Superior temporal gyrus (tissue), 1 donor: Measurements from ENCODE around the gene CYB5RL.
"Not testable (repeated sequence)": the region's sequence is repeated elsewhere in the genome, so short reads cannot be mapped to it uniquely, and the experiment has no call there.

ENCODE experiments used
- DNase-seq: peaks from one replicate; pipeline ENCODE4 v3.0.0-alpha.2; 2016; ENCODE audit errors: extremely low spot score

CYB5RL gene

DNA sequence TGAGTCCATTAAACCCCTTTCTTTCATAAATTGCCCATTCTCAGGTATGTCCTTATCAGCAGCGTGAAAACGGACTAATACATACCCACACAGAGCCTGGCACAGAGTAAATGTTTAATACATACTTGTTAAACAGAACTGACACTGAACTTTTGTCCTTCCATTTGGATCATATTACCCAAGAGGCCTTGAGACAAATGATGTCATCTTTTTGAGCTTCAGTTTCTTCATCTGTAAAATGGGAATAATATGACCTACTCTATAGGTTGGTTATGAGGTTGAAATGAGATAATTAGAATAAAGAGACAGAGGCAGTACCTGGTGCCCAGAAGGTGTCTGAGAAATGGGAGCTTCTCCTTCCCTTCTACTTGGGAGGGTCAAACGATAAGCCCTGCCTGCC is 13.8 kb downstream of the CYB5RL start:
- DNase-seq: no peak

GRCh38 chr1:54180701-54181360 is 19.0 kb downstream of the CYB5RL start:
- DNase-seq: no peak

- no peak for DNase-seq
Measured at GRCh38 chr1:54178296-54179070, 21.3 kb downstream of the CYB5RL start.

- no peak for DNase-seq
Measured at GRCh38 chr1:54177726-54178125, 22.1 kb downstream of the CYB5RL start.

DNA sequence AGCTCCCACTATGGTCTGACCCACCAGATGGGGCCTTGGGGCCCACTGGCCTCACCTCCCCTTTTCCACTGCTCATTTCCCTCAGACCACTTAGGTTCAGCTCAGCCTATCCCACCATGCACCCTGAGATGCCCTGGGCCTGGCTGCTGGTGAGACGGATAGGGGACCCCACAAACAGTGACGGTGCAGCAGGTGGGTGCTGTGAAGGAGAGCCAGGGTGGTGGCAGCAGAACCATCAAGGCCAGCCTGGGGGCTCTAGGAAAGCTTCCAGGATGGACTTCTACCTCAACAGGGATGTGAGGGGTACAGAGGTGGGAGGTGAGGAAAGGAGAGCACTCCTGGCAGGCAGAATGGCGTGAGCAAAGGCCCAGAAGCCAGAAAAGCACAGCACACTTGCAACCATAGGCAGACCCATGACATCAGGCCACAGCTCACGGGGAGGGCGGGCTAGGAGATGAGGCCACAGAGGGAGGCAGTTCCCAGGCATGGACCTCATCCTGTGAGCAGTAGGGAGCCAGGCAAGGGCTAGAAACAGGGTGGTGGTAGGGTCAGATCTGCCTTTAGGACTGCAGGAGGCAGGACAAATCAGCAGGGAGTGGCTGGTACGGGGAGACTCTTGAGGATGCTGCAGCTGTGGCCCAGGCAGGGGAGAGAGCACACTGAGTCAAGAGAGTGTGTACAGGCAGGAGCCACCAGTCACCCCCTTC is 23.1 kb downstream of the CYB5RL start:
- DNase-seq: no peak

DNA sequence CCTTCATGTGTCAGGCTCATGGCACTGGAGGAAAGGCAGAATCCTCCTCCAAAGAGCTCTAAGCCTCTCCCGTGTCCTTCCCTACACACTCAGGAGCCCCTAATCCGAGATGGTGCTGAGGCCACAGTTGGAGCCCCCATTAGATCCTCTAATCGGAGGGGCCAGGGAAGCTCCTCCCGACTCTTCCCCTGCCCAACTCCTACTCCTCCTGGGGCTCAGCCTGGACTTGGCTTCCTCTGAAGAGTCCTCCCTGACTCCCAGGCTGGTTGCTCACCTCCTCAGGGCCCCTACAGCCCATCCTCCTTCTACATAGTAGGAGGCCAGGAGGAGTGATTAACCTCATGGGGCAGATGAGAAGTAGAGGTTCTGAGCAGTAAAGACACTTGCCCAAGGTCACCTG is 25.7 kb downstream of the CYB5RL start:
- DNase-seq: no peak

GRCh38 chr1:54173681-54174080 is 26.1 kb downstream of the CYB5RL start:
- peak; percentile 57 for DNase-seq

DNA sequence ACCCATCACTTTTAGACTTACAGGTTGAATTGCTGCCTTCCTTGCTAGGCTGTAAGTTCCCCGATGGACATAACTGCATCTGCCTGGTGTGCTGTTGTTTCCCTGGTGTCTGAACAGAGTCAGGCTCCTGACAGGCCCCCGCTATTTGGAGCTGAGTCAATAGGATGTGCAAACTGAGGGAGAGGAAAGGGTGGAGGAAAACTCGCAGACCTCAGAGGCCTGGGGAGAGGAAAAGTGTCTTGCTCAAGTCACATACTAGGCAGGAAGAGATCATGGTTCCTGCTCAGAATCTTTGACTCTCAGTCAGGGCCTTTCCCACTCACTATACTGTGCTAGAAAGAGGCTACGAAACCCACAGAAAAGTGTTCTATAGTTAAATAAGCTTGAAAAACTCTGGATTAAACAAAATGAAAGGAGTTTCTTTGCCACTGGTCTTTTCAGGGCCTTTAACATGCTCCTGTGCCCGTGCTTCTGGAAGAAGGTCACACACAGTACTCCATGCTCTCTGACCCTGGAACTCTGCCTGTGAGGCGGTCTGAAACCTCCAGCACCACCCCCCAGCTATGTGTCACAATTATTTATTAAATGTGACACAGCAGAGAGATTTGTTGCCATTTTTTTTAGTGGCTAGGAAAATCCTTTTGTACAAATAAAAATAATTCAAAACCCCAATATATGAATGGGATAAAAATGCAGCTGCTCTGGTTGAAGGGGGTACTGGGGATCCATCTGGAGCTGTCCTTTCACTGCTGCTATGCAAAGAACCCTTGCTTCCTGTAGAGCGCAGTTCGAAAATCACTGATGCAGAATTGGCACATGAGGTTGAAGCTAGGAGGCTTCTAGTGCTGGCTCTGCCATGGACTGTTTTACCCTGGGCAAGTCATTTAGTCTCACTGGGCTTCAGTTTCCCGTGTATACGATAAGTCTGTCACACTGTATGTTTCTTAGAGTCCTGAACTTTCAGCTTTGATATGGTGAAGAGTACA is 26.9 kb downstream of the CYB5RL start:
- peak; percentile 19 for DNase-seq

- DNase-seq: no peak
Measured at GRCh38 chr1:54171606-54172005, 28.2 kb downstream of the CYB5RL start.

- DNase-seq: no peak
Measured at GRCh38 chr1:54171016-54171415, 28.8 kb downstream of the CYB5RL start.

DNA sequence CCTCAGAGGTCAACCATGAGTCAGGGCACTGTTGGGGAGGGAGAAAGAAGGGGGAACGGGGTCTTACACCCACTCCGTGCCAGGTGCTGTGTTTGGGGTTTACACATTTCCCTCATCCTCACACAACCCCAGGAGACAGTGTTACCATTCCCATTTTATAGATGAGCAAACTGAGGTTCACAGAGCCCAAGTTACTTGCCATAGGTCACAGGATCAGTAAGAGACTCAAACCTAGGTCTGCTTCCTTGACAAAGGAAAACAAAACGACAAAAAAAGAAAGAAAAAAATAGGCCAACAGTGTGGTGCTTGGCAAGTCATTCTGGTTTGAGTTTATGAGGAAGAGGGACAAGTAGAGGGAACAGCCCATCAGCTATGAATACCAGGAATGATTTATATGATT is 30.8 kb downstream of the CYB5RL start:
- DNase-seq: no peak

GRCh38 chr1:54168206-54168965 is 31.4 kb downstream of the CYB5RL start:
- DNase-seq: no peak

DNA sequence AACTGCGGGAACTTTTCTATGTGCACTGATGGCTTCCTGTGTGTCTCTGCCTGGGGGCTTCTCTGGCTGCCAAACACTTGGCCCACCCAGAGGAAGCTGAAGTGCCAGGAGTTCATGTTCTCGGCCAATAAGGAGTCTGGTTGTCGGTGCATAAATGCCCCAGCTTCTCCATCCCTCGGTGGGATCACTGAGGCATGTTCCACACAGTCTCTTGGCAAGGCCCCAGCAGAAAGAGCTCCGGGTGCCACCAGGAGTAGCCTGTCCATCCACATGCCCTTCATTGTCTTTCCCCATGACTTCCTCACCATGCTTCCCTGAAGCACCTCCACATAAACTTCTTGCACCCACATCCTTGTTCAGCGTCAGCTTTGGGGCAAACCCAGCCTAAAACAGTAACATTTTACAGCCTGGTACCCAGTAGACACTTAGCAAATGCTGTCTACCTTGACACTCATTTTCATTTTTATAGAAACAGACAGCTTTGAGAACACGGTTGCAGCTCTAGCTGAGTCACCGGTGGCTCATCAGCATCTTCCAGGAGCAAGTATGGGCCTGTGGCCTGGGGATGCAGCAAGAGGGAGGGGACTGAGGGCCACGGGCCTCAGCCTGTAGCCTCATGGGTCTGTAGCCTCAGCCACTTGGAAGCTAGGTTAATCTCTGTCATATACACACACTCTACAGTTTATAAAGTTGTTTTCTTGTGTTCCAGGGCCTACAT is 32.2 kb downstream of the CYB5RL start:
- no peak for DNase-seq

- not testable (repeated sequence) for DNase-seq
Measured at GRCh38 chr1:54166357-54166756, 33.5 kb downstream of the CYB5RL start.

DNA sequence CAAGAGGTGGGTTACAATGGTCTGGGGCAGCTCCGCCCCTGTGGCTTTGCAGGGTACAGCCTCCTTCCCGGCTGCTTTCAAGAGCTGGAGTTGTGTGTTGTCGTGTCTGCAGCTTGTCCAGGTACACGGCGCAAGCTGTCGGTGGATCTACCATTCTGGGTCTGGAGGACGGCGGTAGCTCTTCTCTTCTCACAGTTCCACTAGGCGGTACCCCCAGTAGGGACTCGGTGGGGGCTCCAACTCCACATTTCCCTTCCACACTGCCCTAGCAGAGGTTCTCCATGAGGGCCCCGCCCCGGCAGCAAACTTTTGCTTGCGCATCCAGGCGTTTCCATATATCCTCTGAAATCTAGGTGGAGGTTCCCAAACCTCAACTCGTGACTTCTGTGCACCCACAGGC is 34.7 kb downstream of the CYB5RL start:
- DNase-seq: no peak

GRCh38 chr1:54163573-54163972 is 36.3 kb downstream of the CYB5RL start:
- DNase-seq: no peak

- no peak for DNase-seq
Measured at GRCh38 chr1:54163051-54163450, 36.8 kb downstream of the CYB5RL start.

DNA sequence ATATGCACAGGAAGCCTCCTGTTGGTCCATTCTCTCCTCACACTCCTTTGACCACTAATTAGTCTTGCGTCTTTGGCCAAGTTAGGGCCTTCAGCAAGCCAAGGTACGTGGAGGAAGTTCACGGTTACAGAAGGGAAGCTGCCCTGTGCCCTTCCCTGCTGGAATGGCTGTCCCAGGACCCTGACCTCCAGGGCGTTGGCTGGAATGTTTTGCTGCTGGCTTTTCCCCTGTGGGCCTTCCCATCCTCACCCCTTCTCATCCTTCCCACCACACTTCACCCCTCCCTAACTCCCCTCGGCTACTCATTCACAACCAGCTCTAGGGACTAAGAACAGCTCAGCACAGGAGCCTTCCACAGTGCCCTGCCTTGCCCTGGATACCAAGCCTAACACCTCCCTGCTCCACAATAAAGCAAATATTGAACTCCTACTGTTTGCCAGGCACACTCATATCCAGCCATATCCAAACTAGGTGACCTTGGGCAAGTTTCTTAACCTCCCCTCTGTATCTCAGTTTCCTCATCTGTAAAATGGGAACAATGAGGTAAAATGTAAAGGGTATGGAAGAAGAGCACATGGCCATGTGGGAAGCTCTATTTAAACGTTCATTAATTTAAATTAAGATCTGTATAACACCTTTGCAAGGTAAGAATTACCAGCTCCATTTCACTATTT is 38.2 kb downstream of the CYB5RL start:
- DNase-seq: no peak

DNA sequence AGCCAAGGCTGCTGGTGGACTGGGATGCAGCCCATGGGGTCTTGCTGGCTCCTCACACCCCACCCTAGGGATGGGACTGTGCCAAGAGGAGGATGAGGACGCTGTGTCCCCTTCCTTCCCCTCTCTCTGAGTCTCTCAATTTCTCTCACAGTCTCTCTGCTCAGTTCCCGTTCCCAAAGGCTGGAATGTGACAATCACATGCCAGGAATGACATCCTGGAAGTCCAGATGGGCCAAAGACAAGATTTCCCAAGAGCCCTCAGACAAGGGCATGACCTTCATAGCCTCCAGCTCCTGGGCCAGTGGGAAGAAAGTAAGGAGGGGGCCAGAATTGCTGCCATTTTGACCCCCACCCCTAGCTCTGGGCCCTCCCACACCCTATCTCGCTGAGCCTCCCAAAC is 39.5 kb downstream of the CYB5RL start:
- DNase-seq: no peak
